CD14-positive monocyte (primary cell): ENCODE results near the gene COQ3. TPM values are rescaled to one million over a fixed set of nuclear protein-coding genes. Genes with fewer than 3 reads are reported as not detected.

Experiments
- DNase-seq, 3 donors: peaks; one replicate each; pipeline ENCODE4 v3.0.0-alpha.2; 2011 to 2022
- H2AFZ ChIP-seq: 2 replicates; pipeline ENCODE4 v1.6.0; 2012; ENCODE audit warnings: mild to moderate bottlenecking, low read depth, low read length, inconsistent platforms; ENCODE audit not compliant: insufficient read depth, poor library complexity, severe bottlenecking
- H3K27ac ChIP-seq, 2 donors: 1 replicate in 1 of 2; 2 replicates in 1 of 2; pipeline ENCODE4 v1.5.1; 2012 to 2013; ENCODE audit warnings: low read length in 2 of 2, control low read depth in 1 of 2, inconsistent platforms in 1 of 2, low read depth in 1 of 2, mild to moderate bottlenecking in 1 of 2
- H3K27me3 ChIP-seq, 2 donors: one replicate each; pipeline versions ENCODE4 v1.6.0 to v1.6.1; 2011 to 2013; ENCODE audit warnings: low read length in 2 of 2; ENCODE audit not compliant: control insufficient read depth in 2 of 2, insufficient read depth in 2 of 2
- H3K36me3 ChIP-seq, 2 donors: replicated peaks in 1 of 2; 1 replicate in 1 of 2; 2 replicates in 1 of 2; pipeline versions ENCODE4 v1.5.1 to v1.6.1; 2012 to 2013; ENCODE audit warnings: low read length in 2 of 2, control low read depth in 1 of 2, inconsistent platforms in 1 of 2, mild to moderate bottlenecking in 1 of 2; ENCODE audit not compliant: insufficient read depth in 2 of 2, control insufficient read depth in 1 of 2
- H3K4me1 ChIP-seq, 2 donors: 1 replicate in 1 of 2; 2 replicates in 1 of 2; pipeline versions ENCODE4 v1.5.1 to v1.6.1; 2012 to 2013; ENCODE audit warnings: low read length in 2 of 2, control low read depth in 1 of 2, inconsistent platforms in 1 of 2, mild to moderate bottlenecking in 1 of 2, moderate library complexity in 1 of 2; ENCODE audit not compliant: insufficient read depth in 2 of 2, control insufficient read depth in 1 of 2
- H3K4me2 ChIP-seq: replicated peaks from 2 replicates; pipeline ENCODE3; 2012; ENCODE audit warnings: low read length, moderate library complexity, mild to moderate bottlenecking; ENCODE audit not compliant: poor library complexity, severe bottlenecking; ENCODE audit errors: extremely low read depth
- H3K4me3 ChIP-seq, 3 experiments: fragments of 200-600 bp in 1 of 3; sonication (generic) in 1 of 3; replicated peaks in 1 of 3; 1 replicate in 2 of 3; 2 replicates in 1 of 3; pipeline ENCODE4 v1.5.1; 2011 to 2013; ENCODE audit warnings: low read length in 3 of 3, mild to moderate bottlenecking in 3 of 3, control low read depth in 2 of 3, low read depth in 2 of 3, inconsistent platforms in 1 of 3, moderate library complexity in 1 of 3
- H3K79me2 ChIP-seq: 2 replicates; pipeline ENCODE4 v1.6.0; 2012; ENCODE audit warnings: mild to moderate bottlenecking, control low read depth, inconsistent platforms, low read length, moderate library complexity; ENCODE audit not compliant: insufficient read depth
- H3K9ac ChIP-seq: 2 replicates; pipeline ENCODE4 v1.6.0; 2017; ENCODE audit warnings: low read length, mild to moderate bottlenecking; ENCODE audit not compliant: insufficient read depth, poor library complexity, severe bottlenecking
- H3K9me3 ChIP-seq, 2 donors: replicated peaks in 1 of 2; 1 replicate in 1 of 2; 2 replicates in 1 of 2; pipeline versions ENCODE4 v1.5.1 to v1.6.1; 2012 to 2013; ENCODE audit warnings: low read length in 2 of 2, control low read depth in 1 of 2; ENCODE audit not compliant: control insufficient read depth in 1 of 2, insufficient read depth in 1 of 2
- H4K20me1 ChIP-seq: 2 replicates; pipeline ENCODE4 v1.6.0; 2012; ENCODE audit warnings: mild to moderate bottlenecking, low read length, control low read depth, moderate library complexity; ENCODE audit not compliant: insufficient read depth
- H3K27ac Mint-ChIP-seq, 7 donors: one replicate each; pipeline ENCODE4 v1.8.0; 2020; ENCODE audit warnings: mild to moderate bottlenecking in 7 of 7, mixed read lengths in 7 of 7, moderate library complexity in 6 of 7, inconsistent platforms in 2 of 7
- H3K27me3 Mint-ChIP-seq, 3 donors: one replicate each; pipeline ENCODE4 v1.8.0; 2021 to 2022; ENCODE audit warnings: low read depth in 3 of 3, mild to moderate bottlenecking in 3 of 3, mixed read lengths in 3 of 3, moderate library complexity in 3 of 3, inconsistent platforms in 1 of 3
- H3K36me3 Mint-ChIP-seq, 2 donors: one replicate each; pipeline ENCODE4 v1.8.0; 2020; ENCODE audit warnings: mixed read lengths in 2 of 2, inconsistent platforms in 1 of 2, mild to moderate bottlenecking in 1 of 2
- H3K4me1 Mint-ChIP-seq: one replicate; pipeline ENCODE4 v1.8.0; 2020; ENCODE audit warnings: mild to moderate bottlenecking, mixed read lengths
- H3K4me3 Mint-ChIP-seq, 2 donors: one replicate each; pipeline ENCODE4 v1.8.0; 2020; ENCODE audit warnings: mild to moderate bottlenecking in 2 of 2, mixed read lengths in 2 of 2, moderate library complexity in 1 of 2
- H3K9me3 Mint-ChIP-seq, 7 donors: one replicate each; pipeline ENCODE4 v1.8.0; 2020 to 2022; ENCODE audit warnings: mixed read lengths in 7 of 7, mild to moderate bottlenecking in 6 of 7, moderate library complexity in 6 of 7, inconsistent platforms in 2 of 7
- intact Hi-C, 2 donors: fragments of 100-400 bp; cut with micrococcal nuclease; formaldehyde crosslinking; loops; one replicate each; pipeline versions ENCODE4 v1.15.0 to v1.15.1; 2023
- polyA plus RNA-seq, 3 donors: library from polyadenylated mRNA; depleted of rRNA in 1 of 3; unstranded in 2 of 3; stranded (reverse) in 1 of 3; fragments of 300-500 nt in 2 of 3; fragments of >200 nt in 1 of 3; fragmentation: Illumina TruSeq in 2 of 3; gene quantifications; 1 replicate in 2 of 3; 2 replicates in 1 of 3; pipeline ENCODE4 v1.2.3, GENCODE V29; 2012 to 2021
- TF ChIP-seq, protein P1 (sequence below): fragments of 200-600 bp; IDR thresholded peaks from one replicate; pipeline ENCODE4 v1.8.0; 2022; ENCODE audit warnings: antibody characterized with exemption, mild to moderate bottlenecking

The COQ3 gene
- polyA plus RNA-seq, 3 donors: 1.5 to 2.3 (median 1.6) TPM

DNA sequence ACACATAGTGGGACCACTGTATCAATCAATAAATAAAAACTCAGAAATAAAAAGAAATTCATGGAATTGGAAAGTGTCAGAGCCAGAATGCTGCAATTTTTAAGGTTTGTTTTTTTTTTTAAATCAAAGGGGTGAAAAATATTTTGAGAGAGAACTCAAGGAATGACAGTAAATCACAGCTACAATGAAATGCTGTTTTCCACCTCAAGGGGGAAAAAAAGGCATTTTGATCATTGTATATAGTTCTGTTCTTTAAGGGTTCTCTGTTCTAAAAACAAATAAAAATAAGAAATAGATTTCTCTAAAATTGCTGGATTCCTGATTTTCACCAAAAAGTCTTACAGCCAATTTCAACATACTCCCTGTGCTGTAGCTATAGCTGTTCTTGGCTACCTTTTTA, 69.0 kb downstream of the COQ3 start:
- Mint-ChIP-seq H3K27ac (no peak overlapping the region), H3K36me3 (no peaks in the 10 kb centered on the region), H3K9me3 (no peaks in the 10 kb centered on the region), H3K4me1 (no peaks in the 10 kb centered on the region), H3K4me3 (no peak overlapping the region), H3K27me3 (peaks cover 6 to 7% (median 6%) of the 10 kb centered on the region in 3 donors)
- DNase-seq: no peak
- Histone ChIP-seq H3K9me3 (no peaks in the 10 kb centered on the region), H3K27me3 (no peaks in the 10 kb centered on the region), H3K9ac (no peak overlapping the region), H4K20me1 (no peaks in the 10 kb centered on the region), H3K4me1 (no peaks in the 10 kb centered on the region), H3K79me2 (no peaks in the 10 kb centered on the region), H3K27ac (no peak overlapping the region), H3K36me3 (no peaks in the 10 kb centered on the region), H3K4me2 (no peak overlapping the region), H2AFZ (no peak overlapping the region), H3K4me3 (no peak overlapping the region)
- TF ChIP-seq, protein P1, sequence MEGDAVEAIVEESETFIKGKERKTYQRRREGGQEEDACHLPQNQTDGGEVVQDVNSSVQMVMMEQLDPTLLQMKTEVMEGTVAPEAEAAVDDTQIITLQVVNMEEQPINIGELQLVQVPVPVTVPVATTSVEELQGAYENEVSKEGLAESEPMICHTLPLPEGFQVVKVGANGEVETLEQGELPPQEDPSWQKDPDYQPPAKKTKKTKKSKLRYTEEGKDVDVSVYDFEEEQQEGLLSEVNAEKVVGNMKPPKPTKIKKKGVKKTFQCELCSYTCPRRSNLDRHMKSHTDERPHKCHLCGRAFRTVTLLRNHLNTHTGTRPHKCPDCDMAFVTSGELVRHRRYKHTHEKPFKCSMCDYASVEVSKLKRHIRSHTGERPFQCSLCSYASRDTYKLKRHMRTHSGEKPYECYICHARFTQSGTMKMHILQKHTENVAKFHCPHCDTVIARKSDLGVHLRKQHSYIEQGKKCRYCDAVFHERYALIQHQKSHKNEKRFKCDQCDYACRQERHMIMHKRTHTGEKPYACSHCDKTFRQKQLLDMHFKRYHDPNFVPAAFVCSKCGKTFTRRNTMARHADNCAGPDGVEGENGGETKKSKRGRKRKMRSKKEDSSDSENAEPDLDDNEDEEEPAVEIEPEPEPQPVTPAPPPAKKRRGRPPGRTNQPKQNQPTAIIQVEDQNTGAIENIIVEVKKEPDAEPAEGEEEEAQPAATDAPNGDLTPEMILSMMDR: no peak
- intact Hi-C loops: no loop called here

Other genes with a start within 250 kb of the COQ3 start
- not detected for gene FAXC, start 44.5 kb downstream of the COQ3 start, polyA plus RNA-seq
- gene PNISR, start 31.1 kb upstream of the COQ3 start, polyA plus RNA-seq: 10 to 100 TPM; 28.9 to 75.4 (median 33.9) TPM
- 1 to 10 TPM; 1.9 to 2.5 (median 2.3) TPM for gene USP45, start 121.2 kb upstream of the COQ3 start, polyA plus RNA-seq
- 10 to 100 TPM; 14.9 to 41.9 (median 35.6) TPM for gene CCNC, start 174.5 kb upstream of the COQ3 start, polyA plus RNA-seq
- not detected for gene PRDM13, start 212.6 kb upstream of the COQ3 start, polyA plus RNA-seq